GM18907 (cell line): Measurements from ENCODE around the gene IDS.
"Not testable (repeated sequence)": the region's sequence is repeated elsewhere in the genome, so short reads cannot be mapped to it uniquely, and the experiment has no call there.

Source experiments
- ATAC-seq: cut with Tn5 transposase; IDR thresholded peaks from one replicate; pipeline ENCODE4 v1.9.1; 2021; ENCODE audit warnings: mild to moderate bottlenecking, moderate library complexity; ENCODE audit not compliant: unreplicated experiment

IDS gene

GRCh38 chrX:149527705-149528104 is 22.6 kb upstream of the IDS start:
- ATAC-seq, result no peak

GRCh38 chrX:149526318-149527033 is 21.4 kb upstream of the IDS start:
- ATAC-seq, result not testable (repeated sequence)

GRCh38 chrX:149525903-149526302 is 20.8 kb upstream of the IDS start:
- ATAC-seq, result peak; percentile 55

GRCh38 chrX:149525389-149525788 is 20.3 kb upstream of the IDS start:
- ATAC-seq, result peak; percentile 94

GRCh38 chrX:149522916-149523315 is 17.8 kb upstream of the IDS start:
- no peak for ATAC-seq

- ATAC-seq, result no peak
Measured at GRCh38 chrX:149521438-149521837, 16.3 kb upstream of the IDS start.

GRCh38 chrX:149520636-149521277 is 15.7 kb upstream of the IDS start:
- not testable (repeated sequence) for ATAC-seq

GRCh38 chrX:149518236-149518635 is 13.1 kb upstream of the IDS start:
- ATAC-seq, result no peak

- ATAC-seq, result no peak
Measured at GRCh38 chrX:149517308-149517707, 12.2 kb upstream of the IDS start.

- no peak for ATAC-seq
Measured at GRCh38 chrX:149516604-149517003, 11.5 kb upstream of the IDS start.

- no peak for ATAC-seq
Measured at GRCh38 chrX:149515954-149516602, 11.0 kb upstream of the IDS start.

- no peak for ATAC-seq
Measured at GRCh38 chrX:149513825-149514428, 8.8 kb upstream of the IDS start.

GRCh38 chrX:149512225-149512885 is 7.2 kb upstream of the IDS start:
- ATAC-seq, result peak; percentile 85

- ATAC-seq, result no peak
Measured at GRCh38 chrX:149511081-149511480, 6.0 kb upstream of the IDS start.

GRCh38 chrX:149510386-149510785 is 5.3 kb upstream of the IDS start:
- ATAC-seq, result peak; percentile 51

- no peak for ATAC-seq
Measured at GRCh38 chrX:149508467-149508866, 3.4 kb upstream of the IDS start.

- ATAC-seq, result no peak
Measured at GRCh38 chrX:149506349-149506748, 1.2 kb upstream of the IDS start.

GRCh38 chrX:149505671-149506070 is 565 bp upstream of the IDS start:
- no peak for ATAC-seq

- ATAC-seq, result peak; percentile 40
Measured at GRCh38 chrX:149504226-149504914, 736 bp downstream of the IDS start.

GRCh38 chrX:149503446-149503845 is 1.7 kb downstream of the IDS start:
- ATAC-seq, result peak; percentile 79

GRCh38 chrX:149502923-149503322 is 2.2 kb downstream of the IDS start:
- peak; percentile 9 for ATAC-seq
